Fibroblast of skin of left quadriceps (primary cell): ENCODE measurements around the gene GRIK2.

Experiments
- DNase-seq, 2 experiments: peaks; one replicate each; pipeline ENCODE4 v3.0.0-alpha.2; 2013; ENCODE audit warnings: low read depth in 2 of 2

The GRIK2 gene

GRCh38 chr6:101454106-101454676 lies 60.7 kb downstream of the GRIK2 start:
- no peak for DNase-seq

DNA sequence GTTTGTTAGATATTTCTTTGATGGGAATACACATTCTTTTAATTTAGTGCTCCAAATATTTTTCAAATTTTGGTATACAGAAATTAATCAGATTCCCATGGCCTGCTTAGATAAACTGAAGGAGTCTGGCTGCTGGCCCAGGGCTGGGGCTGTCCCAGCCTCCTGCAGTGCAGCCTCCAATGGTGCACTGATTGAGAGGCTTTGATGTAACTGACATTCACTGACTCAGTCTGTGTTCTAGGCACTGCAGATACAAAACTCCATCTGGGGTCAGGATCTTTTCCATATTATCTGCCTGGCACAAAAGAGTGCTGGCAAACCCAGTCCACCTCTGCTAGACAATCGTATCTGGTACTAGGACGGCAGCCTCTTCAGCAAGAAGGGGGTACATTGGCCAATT lies 64.8 kb downstream of the GRIK2 start:
- DNase-seq = no peak

DNA sequence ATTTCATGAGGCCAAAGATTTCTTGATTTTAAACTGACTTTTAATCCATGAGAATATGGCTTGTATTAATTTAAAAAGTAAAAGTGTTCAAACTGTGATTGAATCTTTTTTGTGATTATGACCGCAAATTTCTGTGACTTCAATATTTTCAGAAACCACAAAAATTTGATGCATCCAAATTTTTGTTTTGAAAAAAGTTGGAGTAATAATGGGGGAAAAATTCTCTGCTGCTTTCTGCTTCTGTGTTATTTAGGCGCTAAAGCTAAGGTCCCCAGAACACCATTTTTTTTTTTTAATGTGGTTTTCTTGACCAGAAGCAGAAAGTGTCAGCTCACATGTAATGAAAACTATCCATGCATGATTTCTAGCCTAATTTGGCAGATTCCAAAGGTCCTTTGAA lies 65.3 kb downstream of the GRIK2 start:
- no peak for DNase-seq

- no peak for DNase-seq
These were observed 69.1 kb downstream of the GRIK2 start for GRCh38 chr6:101462576-101462975.

- DNase-seq = no peak
These were observed 72.4 kb downstream of the GRIK2 start for GRCh38 chr6:101465863-101466262.

GRCh38 chr6:101477436-101477835 lies 83.9 kb downstream of the GRIK2 start:
- no peak for DNase-seq

- DNase-seq = no peak
These were observed 85.4 kb downstream of the GRIK2 start for GRCh38 chr6:101478891-101479290.

DNA sequence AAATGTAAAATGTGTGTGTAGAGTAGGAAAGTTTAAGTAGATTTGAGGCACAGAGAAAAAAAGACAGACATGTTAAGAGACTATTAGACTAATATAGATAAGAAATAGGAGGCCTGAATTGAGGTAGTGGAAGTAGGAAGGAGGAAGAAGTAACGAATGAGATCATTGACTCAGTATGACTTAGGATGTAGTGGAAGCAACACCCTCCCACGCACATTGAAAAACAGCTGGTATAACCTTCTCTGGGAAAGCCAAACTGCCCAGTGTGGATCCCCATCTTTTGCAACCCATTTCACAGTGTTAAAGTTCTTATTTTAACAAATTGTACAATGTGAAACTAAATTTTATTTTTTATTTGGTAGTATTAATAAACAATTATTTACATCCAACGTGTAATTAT lies 89.1 kb downstream of the GRIK2 start:
- DNase-seq = no peak

DNA sequence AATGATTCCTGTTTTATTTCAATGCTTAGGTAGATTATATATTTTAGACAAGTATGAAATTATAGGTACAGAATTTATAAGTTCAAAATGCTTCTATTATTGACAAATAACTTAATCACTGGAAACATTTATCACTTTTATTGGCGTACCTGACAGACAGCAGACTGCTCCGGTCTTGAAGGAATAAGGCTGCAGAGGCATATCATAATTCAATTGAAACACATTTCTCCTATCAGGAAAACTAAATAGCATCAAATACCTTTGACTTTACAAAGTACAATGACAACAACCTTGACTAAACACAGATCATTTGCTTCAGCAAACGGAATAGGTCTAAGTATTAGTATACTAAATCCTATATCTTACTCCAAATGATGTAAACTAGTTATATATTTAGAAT lies 91.3 kb downstream of the GRIK2 start:
- no peak for DNase-seq

- DNase-seq = no peak
These were observed 92.6 kb downstream of the GRIK2 start for GRCh38 chr6:101486124-101486523.

GRCh38 chr6:101486726-101487125 lies 93.2 kb downstream of the GRIK2 start:
- DNase-seq = no peak

DNA sequence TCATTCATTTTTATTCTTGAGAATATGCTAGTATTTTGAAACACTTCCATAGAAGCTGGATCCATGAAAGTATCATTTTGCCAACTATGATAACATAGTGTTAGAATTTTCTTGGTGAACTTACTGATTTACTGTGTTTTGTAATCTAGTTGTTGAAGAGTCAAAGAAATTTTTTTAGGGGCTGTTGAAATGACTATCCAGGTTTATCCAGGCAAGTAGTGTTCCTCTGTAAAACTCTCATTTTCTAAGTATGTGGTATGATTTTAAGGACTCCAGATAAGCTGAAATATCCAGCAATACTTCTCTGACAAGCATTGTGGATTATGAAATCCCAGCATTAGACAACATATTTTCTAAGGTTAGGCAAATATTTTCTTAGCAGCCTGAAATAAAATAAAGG lies 95.9 kb downstream of the GRIK2 start:
- DNase-seq = no peak

- DNase-seq = no peak
These were observed 97.3 kb downstream of the GRIK2 start for GRCh38 chr6:101490857-101491256.

- no peak for DNase-seq
These were observed 109.3 kb downstream of the GRIK2 start for GRCh38 chr6:101502818-101503217.

DNA sequence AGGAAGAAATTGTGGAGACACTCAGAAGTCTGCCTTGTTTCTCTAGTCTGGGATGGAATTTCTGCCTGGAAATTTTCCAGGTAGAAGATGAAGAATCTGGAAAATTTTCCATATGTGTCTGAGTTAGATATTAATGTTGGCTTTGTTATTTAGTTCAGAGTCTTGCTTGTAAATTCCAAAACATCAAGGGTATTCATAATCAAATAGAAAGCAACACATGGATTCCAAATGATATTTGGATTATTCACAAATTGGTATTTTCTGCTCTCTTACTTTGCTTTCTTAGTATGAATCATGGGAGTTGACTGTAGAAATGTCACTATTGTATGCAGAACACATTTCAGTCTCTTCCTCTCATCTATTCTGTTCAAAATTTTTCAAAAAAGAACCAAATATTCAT lies 116.0 kb downstream of the GRIK2 start:
- DNase-seq = no peak

- DNase-seq = no peak
These were observed 119.7 kb downstream of the GRIK2 start for GRCh38 chr6:101513181-101513580.

- no peak for DNase-seq
These were observed 123.1 kb downstream of the GRIK2 start for GRCh38 chr6:101516578-101516977.

- DNase-seq = no peak
These were observed 124.1 kb downstream of the GRIK2 start for GRCh38 chr6:101517632-101518031.

- DNase-seq = no peak
These were observed 128.7 kb downstream of the GRIK2 start for GRCh38 chr6:101522254-101522653.

GRCh38 chr6:101527467-101527866 lies 134.0 kb downstream of the GRIK2 start:
- no peak for DNase-seq

- no peak for DNase-seq
These were observed 135.3 kb downstream of the GRIK2 start for GRCh38 chr6:101528801-101529200.

- no peak for DNase-seq
These were observed 138.0 kb downstream of the GRIK2 start for GRCh38 chr6:101531538-101531937.

GRCh38 chr6:101534386-101534785 lies 140.9 kb downstream of the GRIK2 start:
- DNase-seq = peak; percentile 20 to 22

DNA sequence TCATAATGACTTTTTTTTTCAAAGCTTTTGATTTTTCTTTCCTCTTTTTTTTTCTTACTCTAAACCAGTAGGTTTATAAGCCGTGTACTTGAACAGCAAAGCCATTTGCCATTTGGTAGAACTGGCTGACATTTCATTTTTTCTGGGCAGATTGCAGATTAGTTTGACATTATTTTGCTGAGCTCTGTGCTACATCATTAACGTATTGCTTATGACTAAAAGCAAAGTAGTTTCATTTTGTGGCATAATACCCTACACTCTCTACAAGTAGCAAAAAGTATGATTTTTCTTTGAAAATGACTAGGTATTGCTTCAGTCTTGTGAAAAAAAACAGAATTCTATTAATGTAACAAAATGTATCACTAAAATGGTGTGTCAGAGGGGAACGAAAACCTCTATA lies 141.3 kb downstream of the GRIK2 start:
- DNase-seq = no peak
